IPS-20b (cell line): ENCODE data around the gene TRIM71.
A peak's percentile ranks its signal among the peaks of the same experiment; 100 is the strongest.

Experiments used
- H3K27ac ChIP-seq: one replicate; pipeline ENCODE4 v1.5.1; 2013; ENCODE audit warnings: low read length
- H3K27me3 ChIP-seq: 2 replicates; pipeline ENCODE4 v1.6.1; 2013; ENCODE audit warnings: mild to moderate bottlenecking, low read length, inconsistent platforms; ENCODE audit not compliant: insufficient read depth
- H3K36me3 ChIP-seq: 2 replicates; pipeline ENCODE4 v1.6.1; 2013; ENCODE audit warnings: low read depth, mild to moderate bottlenecking, inconsistent platforms, low read length, moderate library complexity; ENCODE audit not compliant: insufficient read depth
- H3K4me1 ChIP-seq: 2 replicates; pipeline ENCODE4 v1.6.1; 2013; ENCODE audit warnings: mild to moderate bottlenecking, control low read depth, inconsistent platforms, low read length, moderate library complexity; ENCODE audit not compliant: insufficient read depth
- H3K4me3 ChIP-seq: 2 replicates; pipeline ENCODE4 v1.5.1; 2013; ENCODE audit warnings: mild to moderate bottlenecking, low read length, inconsistent platforms
- H3K9ac ChIP-seq: 2 replicates; pipeline ENCODE4 v1.6.1; 2013; ENCODE audit warnings: low read depth, mild to moderate bottlenecking, inconsistent platforms, low read length, moderate library complexity
- H3K9me3 ChIP-seq: 2 replicates; pipeline ENCODE4 v1.6.1; 2013; ENCODE audit warnings: mild to moderate bottlenecking, low read depth, low read length, inconsistent platforms; ENCODE audit not compliant: insufficient read depth

TRIM71 gene

GRCh38 chr3:32871273-32871672, 53.5 kb downstream of the TRIM71 start:
- H3K36me3 ChIP-seq, result peaks cover 42% of the 10 kb centered on the region
- peaks cover 73% of the 10 kb centered on the region for H3K4me1 ChIP-seq
- no peaks in the 10 kb centered on the region for H3K9me3 ChIP-seq
- peak overlapping the region; percentile 85; the same call in 1 of the 2 replicates for H3K9ac ChIP-seq
- peak overlapping the region; percentile 38 for H3K27ac ChIP-seq
- no peaks in the 10 kb centered on the region for H3K27me3 ChIP-seq
- H3K4me3 ChIP-seq, result peak overlapping the region; percentile 69

- Histone ChIP-seq H3K9ac (peak overlapping the region; percentile 1; the same call in 1 of the 2 replicates), H3K27ac (no peak overlapping the region), H3K4me3 (peak overlapping the region; percentile 11; the same call in 1 of the 2 replicates), H3K9me3 (no peaks in the 10 kb centered on the region), H3K4me1 (peaks cover 58% of the 10 kb centered on the region), H3K27me3 (no peaks in the 10 kb centered on the region), H3K36me3 (peaks cover 53% of the 10 kb centered on the region)
Observed at GRCh38 chr3:32872487-32873382, 54.9 kb downstream of the TRIM71 start.

- Histone ChIP-seq H3K4me1 (peaks cover 49% of the 10 kb centered on the region), H3K9me3 (no peaks in the 10 kb centered on the region), H3K9ac (no peak overlapping the region), H3K27me3 (no peaks in the 10 kb centered on the region), H3K4me3 (no peak overlapping the region), H3K36me3 (peaks cover 61% of the 10 kb centered on the region), H3K27ac (no peak overlapping the region)
Observed at GRCh38 chr3:32873531-32874130, 55.8 kb downstream of the TRIM71 start.

- Histone ChIP-seq H3K27me3 (no peaks in the 10 kb centered on the region), H3K4me3 (no peak overlapping the region), H3K9me3 (no peaks in the 10 kb centered on the region), H3K9ac (no peak overlapping the region), H3K27ac (no peak overlapping the region), H3K4me1 (peaks cover 21% of the 10 kb centered on the region), H3K36me3 (peaks cover 86% of the 10 kb centered on the region)
Observed at GRCh38 chr3:32876920-32877319, 59.1 kb downstream of the TRIM71 start.

GRCh38 chr3:32877598-32877997, 59.8 kb downstream of the TRIM71 start:
- H3K9ac ChIP-seq, result no peak overlapping the region
- peaks cover 92% of the 10 kb centered on the region for H3K36me3 ChIP-seq
- no peak overlapping the region for H3K4me3 ChIP-seq
- H3K9me3 ChIP-seq, result no peaks in the 10 kb centered on the region
- no peaks in the 10 kb centered on the region for H3K27me3 ChIP-seq
- H3K4me1 ChIP-seq, result peaks cover 14% of the 10 kb centered on the region
- H3K27ac ChIP-seq, result no peak overlapping the region

GRCh38 chr3:32880225-32880624, 62.4 kb downstream of the TRIM71 start:
- Histone ChIP-seq H3K27me3 (no peaks in the 10 kb centered on the region), H3K9ac (no peak overlapping the region), H3K4me3 (no peak overlapping the region), H3K4me1 (peaks cover 13% of the 10 kb centered on the region; the same call in 1 of the 2 replicates), H3K27ac (no peak overlapping the region), H3K36me3 (peaks cover 95% of the 10 kb centered on the region), H3K9me3 (no peaks in the 10 kb centered on the region)

- Histone ChIP-seq H3K27ac (no peak overlapping the region), H3K36me3 (peaks cover 95% of the 10 kb centered on the region), H3K9ac (no peak overlapping the region), H3K27me3 (no peaks in the 10 kb centered on the region), H3K4me1 (peaks cover 15% of the 10 kb centered on the region), H3K4me3 (no peak overlapping the region), H3K9me3 (no peaks in the 10 kb centered on the region)
Observed at GRCh38 chr3:32881624-32882023, 63.8 kb downstream of the TRIM71 start.

- H3K9ac ChIP-seq, result no peak overlapping the region
- H3K9me3 ChIP-seq, result no peaks in the 10 kb centered on the region
- peaks cover 15% of the 10 kb centered on the region for H3K4me1 ChIP-seq
- no peak overlapping the region for H3K4me3 ChIP-seq
- no peaks in the 10 kb centered on the region for H3K27me3 ChIP-seq
- no peak overlapping the region for H3K27ac ChIP-seq
- peaks cover 95% of the 10 kb centered on the region for H3K36me3 ChIP-seq
Observed at GRCh38 chr3:32882189-32882588, 64.4 kb downstream of the TRIM71 start.

GRCh38 chr3:32882603-32883025, 64.8 kb downstream of the TRIM71 start:
- no peaks in the 10 kb centered on the region for H3K9me3 ChIP-seq
- H3K27me3 ChIP-seq, result no peaks in the 10 kb centered on the region
- no peak overlapping the region for H3K9ac ChIP-seq
- peaks cover 95% of the 10 kb centered on the region for H3K36me3 ChIP-seq
- H3K4me3 ChIP-seq, result no peak overlapping the region
- peaks cover 15% of the 10 kb centered on the region for H3K4me1 ChIP-seq
- no peak overlapping the region for H3K27ac ChIP-seq

GRCh38 chr3:32883817-32884216, 66.0 kb downstream of the TRIM71 start:
- Histone ChIP-seq H3K27ac (no peak overlapping the region), H3K27me3 (no peaks in the 10 kb centered on the region), H3K4me3 (no peak overlapping the region), H3K9me3 (no peaks in the 10 kb centered on the region), H3K36me3 (peaks cover 96% of the 10 kb centered on the region), H3K4me1 (peaks cover 15% of the 10 kb centered on the region), H3K9ac (no peak overlapping the region)

GRCh38 chr3:32884591-32884990, 66.8 kb downstream of the TRIM71 start:
- Histone ChIP-seq H3K9me3 (no peaks in the 10 kb centered on the region), H3K4me1 (peaks cover 15% of the 10 kb centered on the region), H3K9ac (no peak overlapping the region), H3K27ac (no peak overlapping the region), H3K36me3 (peaks cover 96% of the 10 kb centered on the region), H3K4me3 (no peak overlapping the region), H3K27me3 (no peaks in the 10 kb centered on the region)
